Panc1 (cell line): ENCODE results near the gene PADI2. TPM values are rescaled to one million over a fixed set of nuclear protein-coding genes. Genes with fewer than 3 reads are reported as not detected.

Source experiments
- ATAC-seq: fragments of 200-7000 bp; cut with Tn5 transposase; 2 replicates; pipeline ENCODE4 v1.9.1; 2020; ENCODE audit warnings: mild to moderate bottlenecking, moderate library complexity
- BruUV-seq: library from RNA; stranded (reverse); fragments of 400-500 nt; replicated peaks from 2 replicates; lab custom pipeline; 2021; lab: Mats Ljungman, UMichigan
- CTCF ChIA-PET: fragments of 300-600 bp; sonication (Branson Sonifier 250); formaldehyde crosslinking; loops from one replicate; lab custom pipeline; 2022; ENCODE audit warnings: antibody characterized with exemption; lab: Charles Lee
- POLR2A ChIA-PET: fragments of 300-600 bp; sonication (Branson Sonifier 250); formaldehyde crosslinking; loops from one replicate; lab custom pipeline; 2022; ENCODE audit warnings: antibody characterized with exemption; lab: Charles Lee
- DNase-seq: peaks from one replicate; pipeline ENCODE4 v3.0.0-alpha.2; 2010; ENCODE audit warnings: low read depth, low spot score
- H3K27ac ChIP-seq: 2 replicates; pipeline ENCODE4 v1.5.1; 2011; ENCODE audit warnings: mild to moderate bottlenecking, low read length, inconsistent platforms
- H3K27me3 ChIP-seq: fragments of 200-500 bp; sonication (Bioruptor generic); 2 replicates; pipeline ENCODE4 v1.6.0; 2014; ENCODE audit warnings: low read length, inconsistent platforms; ENCODE audit not compliant: control insufficient read depth, insufficient read depth
- H3K36me3 ChIP-seq: fragments of 200-500 bp; sonication (Bioruptor generic); 2 replicates; pipeline ENCODE4 v1.5.1; 2014; ENCODE audit warnings: inconsistent platforms, mild to moderate bottlenecking, low read length, moderate library complexity; ENCODE audit not compliant: control insufficient read depth, insufficient read depth
- H3K4me1 ChIP-seq: 2 replicates; pipeline ENCODE4 v1.5.1; 2011; ENCODE audit warnings: inconsistent platforms, mild to moderate bottlenecking, low read length, moderate library complexity; ENCODE audit not compliant: control insufficient read depth, insufficient read depth
- H3K4me3 ChIP-seq, 2 experiments: 2 replicates each; pipeline ENCODE4 v1.5.1; 2011 to 2012; ENCODE audit warnings: low read depth in 2 of 2, low read length in 2 of 2, mild to moderate bottlenecking in 2 of 2, inconsistent platforms in 1 of 2, moderate library complexity in 1 of 2
- H3K9me3 ChIP-seq: fragments of 200-500 bp; sonication (Bioruptor generic); 2 replicates; pipeline ENCODE4 v1.5.1; 2014; ENCODE audit warnings: low read depth, mild to moderate bottlenecking, inconsistent platforms, low read length, moderate library complexity; ENCODE audit not compliant: control insufficient read depth, insufficient read depth
- POLR2AphosphoS5 ChIP-seq: IDR thresholded peaks from 2 replicates; pipeline ENCODE4 v1.6.1; 2012; ENCODE audit warnings: mild to moderate bottlenecking, low read depth, low read length, moderate library complexity
- REST ChIP-seq, 2 experiments: IDR thresholded peaks; 2 replicates each; pipeline ENCODE4 v1.6.1; 2011 to 2012; ENCODE audit warnings: low read depth in 2 of 2, control low read depth in 1 of 2, low read length in 1 of 2, mild to moderate bottlenecking in 1 of 2, moderate library complexity in 1 of 2; ENCODE audit not compliant: insufficient read depth in 1 of 2
- SIN3A ChIP-seq: IDR thresholded peaks from 2 replicates; pipeline ENCODE4 v1.6.1; 2012; ENCODE audit warnings: low read depth, mild to moderate bottlenecking, low read length, moderate library complexity, borderline replicate concordance; ENCODE audit not compliant: insufficient read depth
- TCF7L2 ChIP-seq: IDR thresholded peaks from 2 replicates; pipeline ENCODE4 v1.6.1; 2011; ENCODE audit warnings: mild to moderate bottlenecking, low read depth, low read length, inconsistent platforms
- in situ Hi-C: cut with HindIII; loops from 2 replicates; pipeline ENCODE4 v1.10.0; 2016; ENCODE audit warnings: low sequenced_read_pairs, low pct_unique_long_range_greater_than_20kb
- intact Hi-C: fragments of 100-400 bp; cut with micrococcal nuclease; formaldehyde crosslinking; loops from one replicate; pipeline ENCODE4 v1.10.0; 2022; ENCODE audit not compliant: unreplicated experiment
- total RNA-seq: library from RNA; stranded (reverse); gene quantifications from one replicate; pipeline ENCODE4 v1.2.1, GENCODE V29; 2021; ENCODE audit not compliant: unreplicated experiment
- TF ChIP-seq, protein P1 (sequence below): fragments of 450-650 bp; IDR thresholded peaks from 2 replicates; pipeline ENCODE4 v1.5.1; 2017; ENCODE audit warnings: mild to moderate bottlenecking

The PADI2 gene
- total RNA-seq, 1 experiment from 2014 or later: 507 TPM

- in situ Hi-C loops: no loop called here
- DNase-seq: no peak
- H3K27ac ChIP-seq: no peak overlapping the region
- POLR2A ChIA-PET: interaction anchor here (0.7 kb wide), 1 partner anchor 56 kb away, joined by 7 read pairs; no protein-coding TSS in a partner anchor
- peaks cover 18% of the 10 kb centered on the region for H3K4me1 ChIP-seq
- no peak overlapping the region for H3K4me3 ChIP-seq
- H3K9me3 ChIP-seq: no peaks in the 10 kb centered on the region
- intact Hi-C loops: no loop called here
- no peaks in the 10 kb centered on the region for H3K27me3 ChIP-seq
- BruUV-seq: no TSS peak
- CTCF ChIA-PET: interaction anchor here (0.6 kb wide), 1 partner anchor 61 kb away, joined by 3 read pairs; no protein-coding TSS in a partner anchor
- no peak for ATAC-seq
- TF ChIP-seq REST (IDR thresholded peaks at IDR 0.05; ENCODE audit: insufficient read depth in 1 of 2, low read depth in 2 of 2, low read length in 1 of 2) (no peak), SIN3A (no peak), TCF7L2 (no peak), POLR2AphosphoS5 (no peak)
- TF ChIP-seq, protein P1, sequence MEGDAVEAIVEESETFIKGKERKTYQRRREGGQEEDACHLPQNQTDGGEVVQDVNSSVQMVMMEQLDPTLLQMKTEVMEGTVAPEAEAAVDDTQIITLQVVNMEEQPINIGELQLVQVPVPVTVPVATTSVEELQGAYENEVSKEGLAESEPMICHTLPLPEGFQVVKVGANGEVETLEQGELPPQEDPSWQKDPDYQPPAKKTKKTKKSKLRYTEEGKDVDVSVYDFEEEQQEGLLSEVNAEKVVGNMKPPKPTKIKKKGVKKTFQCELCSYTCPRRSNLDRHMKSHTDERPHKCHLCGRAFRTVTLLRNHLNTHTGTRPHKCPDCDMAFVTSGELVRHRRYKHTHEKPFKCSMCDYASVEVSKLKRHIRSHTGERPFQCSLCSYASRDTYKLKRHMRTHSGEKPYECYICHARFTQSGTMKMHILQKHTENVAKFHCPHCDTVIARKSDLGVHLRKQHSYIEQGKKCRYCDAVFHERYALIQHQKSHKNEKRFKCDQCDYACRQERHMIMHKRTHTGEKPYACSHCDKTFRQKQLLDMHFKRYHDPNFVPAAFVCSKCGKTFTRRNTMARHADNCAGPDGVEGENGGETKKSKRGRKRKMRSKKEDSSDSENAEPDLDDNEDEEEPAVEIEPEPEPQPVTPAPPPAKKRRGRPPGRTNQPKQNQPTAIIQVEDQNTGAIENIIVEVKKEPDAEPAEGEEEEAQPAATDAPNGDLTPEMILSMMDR: no peak
- H3K36me3 ChIP-seq: peaks cover 14% of the 10 kb centered on the region
These were observed 101.8 kb downstream of the PADI2 start for GRCh38 chr1:17017435-17017834.

Other genes starting within 250 kb of the PADI2 start
- gene RNU1-2, start 223.5 kb downstream of the PADI2 start, total RNA-seq: 1,290 TPM
- 13.6 TPM for gene CROCC, start 197.5 kb downstream of the PADI2 start, total RNA-seq
- gene MFAP2, start 138.8 kb downstream of the PADI2 start, total RNA-seq: 12.9 TPM
- gene ATP13A2, start 107.5 kb downstream of the PADI2 start, total RNA-seq: 49.9 TPM
- gene SDHB, start 65.4 kb downstream of the PADI2 start, total RNA-seq: 212 TPM
- 2.3 TPM for gene PADI1, start 85.7 kb upstream of the PADI2 start, total RNA-seq
- 3.4 TPM for gene PADI3, start 129.6 kb upstream of the PADI2 start, total RNA-seq
- not detected for gene PADI4, start 188.7 kb upstream of the PADI2 start, total RNA-seq